T-cell (primary cell): Measurements from ENCODE around the gene SOD2. TPM values are rescaled to one million over a fixed set of nuclear protein-coding genes. Genes with fewer than 3 reads are reported as not detected.
A peak's percentile ranks its signal among the peaks of the same experiment; 100 is the strongest.
"Not testable (repeated sequence)": the region's sequence is repeated elsewhere in the genome, so short reads cannot be mapped to it uniquely, and the experiment has no call there.

Source experiments
- ATAC-seq, 4 experiments: fragments of 200-7000 bp in 3 of 4; fragments of 150-1000 bp in 1 of 4; cut with Tn5 transposase; replicated peaks in 1 of 4; 1 replicate in 3 of 4; 2 replicates in 1 of 4; pipeline ENCODE4 v1.10.0; 2021; ENCODE audit warnings: moderate library complexity in 3 of 4, mild to moderate bottlenecking in 2 of 4, moderate number of reproducible peaks in 1 of 4
- CTCF ChIA-PET, 2 donors: fragments of 300-600 bp; sonication (Branson Sonifier 250); formaldehyde crosslinking; loops; one replicate each; lab custom pipeline; 2022; ENCODE audit warnings: antibody characterized with exemption in 2 of 2; lab: Charles Lee
- POLR2A ChIA-PET, 2 donors: fragments of 300-600 bp; sonication (Branson Sonifier 250); formaldehyde crosslinking; loops; one replicate each; lab custom pipeline; 2022; ENCODE audit warnings: antibody characterized with exemption in 2 of 2; lab: Charles Lee
- DNase-seq, 35 experiments: peaks; one replicate each; pipeline versions ENCODE4 v3.0.0 to v3.0.0-alpha.2; 2013 to 2023
- H3K27ac ChIP-seq: one replicate; pipeline ENCODE4 v1.5.1; 2013; ENCODE audit warnings: low read length
- H3K27me3 ChIP-seq, 2 experiments: replicated peaks in 1 of 2; 1 replicate in 1 of 2; 2 replicates in 1 of 2; pipeline versions ENCODE4 v1.6.1 to v1.7.0; 2013; ENCODE audit warnings: low read length in 1 of 2, mixed read lengths in 1 of 2; ENCODE audit not compliant: control insufficient read depth in 2 of 2, insufficient read depth in 2 of 2; ENCODE audit errors: extremely low read depth in 1 of 2
- H3K36me3 ChIP-seq, 2 donors: 1 replicate in 1 of 2; 2 replicates in 1 of 2; pipeline versions ENCODE4 v1.6.1 to v1.7.0; 2013; ENCODE audit warnings: low read length in 1 of 2; ENCODE audit not compliant: control insufficient read depth in 2 of 2, insufficient read depth in 1 of 2; ENCODE audit errors: extremely low read depth in 1 of 2
- H3K4me1 ChIP-seq, 2 experiments: 1 replicate in 1 of 2; 2 replicates in 1 of 2; pipeline versions ENCODE4 v1.6.1 to v1.7.0; 2013; ENCODE audit warnings: low read length in 2 of 2, mixed read lengths in 1 of 2; ENCODE audit not compliant: insufficient read depth in 2 of 2, control insufficient read depth in 1 of 2; ENCODE audit errors: extremely low read depth in 1 of 2
- H3K4me3 ChIP-seq, 2 donors: 1 replicate in 1 of 2; 2 replicates in 1 of 2; pipeline versions ENCODE4 v1.5.1 to v1.7.0; 2013; ENCODE audit warnings: mild to moderate bottlenecking in 2 of 2, low read length in 1 of 2, moderate library complexity in 1 of 2; ENCODE audit not compliant: control insufficient read depth in 1 of 2; ENCODE audit errors: extremely low read depth in 1 of 2
- H3K9me3 ChIP-seq: 2 replicates; pipeline ENCODE4 v1.7.0; 2013
- H3K27ac Mint-ChIP-seq, 2 donors: one replicate each; pipeline ENCODE4 v1.8.0; 2020 to 2021; ENCODE audit warnings: mild to moderate bottlenecking in 2 of 2, mixed read lengths in 2 of 2
- H3K27me3 Mint-ChIP-seq, 2 donors: one replicate each; pipeline ENCODE4 v1.8.0; 2021 to 2022; ENCODE audit warnings: mixed read lengths in 2 of 2
- H3K36me3 Mint-ChIP-seq: one replicate; pipeline ENCODE4 v1.8.0; 2021; ENCODE audit warnings: mixed read lengths
- H3K4me1 Mint-ChIP-seq, 3 donors: one replicate each; pipeline ENCODE4 v1.8.0; 2020 to 2022; ENCODE audit warnings: mixed read lengths in 3 of 3, mild to moderate bottlenecking in 1 of 3
- H3K4me3 Mint-ChIP-seq, 3 donors: one replicate each; pipeline ENCODE4 v1.8.0; 2020 to 2022; ENCODE audit warnings: mild to moderate bottlenecking in 3 of 3, mixed read lengths in 3 of 3, moderate library complexity in 3 of 3
- H3K9me3 Mint-ChIP-seq, 3 donors: one replicate each; pipeline ENCODE4 v1.8.0; 2020 to 2022; ENCODE audit warnings: mixed read lengths in 3 of 3
- WGBS: methylation state at CpG from one replicate; pipeline ENCODE4 v1.1.5; 2013; ENCODE audit warnings: missing lambda C conversion rate; ENCODE audit not compliant: insufficient coverage; 5-methylcytosine and 5-hydroxymethylcytosine counted together
- total RNA-seq, 35 experiments: library from RNA in 6 of 35; stranded (reverse) in 6 of 35; fragments of 120-200 nt in 1 of 35; gene quantifications; one replicate each; pipeline versions ENCODE4 v1.2.1 to v1.2.4 and lab custom pipeline; 2013 to 2026

The SOD2 gene
- total RNA-seq, 5 donors from 2014 or later (not counting 1 experiment from before 2014, with no cell fraction given): 81.2 to 143 (median 112) TPM

GRCh38 chr6:159665868-159666635 lies 27.0 kb downstream of the SOD2 start:
- Mint-ChIP-seq H3K4me1 (no peaks in the 10 kb centered on the region), H3K27me3 (no peaks in the 10 kb centered on the region), H3K27ac (no peak overlapping the region), H3K36me3 (peaks cover 45% of the 10 kb centered on the region), H3K9me3 (peaks cover 0 to 11% (median 2%) of the 10 kb centered on the region in 3 donors), H3K4me3 (no peak overlapping the region)
- H3K27me3 ChIP-seq: no peaks in the 10 kb centered on the region
- no peak for ATAC-seq
- ChIA-PET POLR2A (no interaction called here), CTCF (interaction anchor here in 1 of 2 donors (0.6 kb wide), 1 partner anchor 16 kb away, joined by 5 read pairs; no protein-coding TSS in a partner anchor)
- peaks cover 3 to 5% of the 10 kb centered on the region in 2 donors for H3K36me3 ChIP-seq
- no peak overlapping the region for H3K27ac ChIP-seq
- no peaks in the 10 kb centered on the region for H3K4me1 ChIP-seq
- no peak overlapping the region for H3K4me3 ChIP-seq
- WGBS: no CpG with 5 or more reads among the region's 7 CpGs
- H3K9me3 ChIP-seq: no peaks in the 10 kb centered on the region
- DNase-seq: no peak

- H3K9me3 Mint-ChIP-seq, H3K4me3 Mint-ChIP-seq, H3K27ac ChIP-seq, H3K27me3 Mint-ChIP-seq, H3K36me3 ChIP-seq, ATAC-seq, H3K27ac Mint-ChIP-seq, H3K9me3 ChIP-seq, H3K4me1 ChIP-seq, H3K4me1 Mint-ChIP-seq, H3K4me3 ChIP-seq, POLR2A ChIA-PET, H3K27me3 ChIP-seq, DNase-seq: not testable (repeated sequence)
- WGBS: no CpG with 5 or more reads among the region's 1 CpG
- CTCF ChIA-PET: interaction anchor here in 1 of 2 donors (0.5 kb wide), 1 partner anchor 318 kb away, joined by 3 read pairs; no protein-coding TSS in a partner anchor
- peaks cover 38% of the 10 kb centered on the region for H3K36me3 Mint-ChIP-seq
Observed at GRCh38 chr6:159663368-159663889, 29.6 kb downstream of the SOD2 start.

DNA sequence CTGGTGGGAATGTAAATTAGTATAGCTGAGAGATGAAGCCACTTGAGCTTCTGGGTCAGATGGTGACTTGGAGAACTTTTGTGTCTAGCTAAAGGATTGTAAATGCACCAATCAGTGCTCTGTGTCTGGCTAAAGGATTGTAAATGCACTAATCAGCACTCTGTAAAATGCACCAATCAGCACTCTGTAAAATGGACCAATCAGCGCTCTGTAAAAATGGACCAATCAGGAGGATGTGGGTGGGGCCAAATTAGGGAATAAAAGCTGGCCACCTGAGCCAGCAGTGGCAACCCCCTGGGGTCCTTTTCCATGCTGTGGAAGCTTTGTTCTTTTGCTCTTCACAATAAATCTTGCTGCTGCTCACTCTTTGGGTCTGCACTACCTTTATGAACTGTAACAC lies 31.1 kb downstream of the SOD2 start:
- H3K9me3 Mint-ChIP-seq, H3K4me1 ChIP-seq, H3K9me3 ChIP-seq, H3K4me3 Mint-ChIP-seq, POLR2A ChIA-PET, H3K27me3 Mint-ChIP-seq, H3K4me1 Mint-ChIP-seq, DNase-seq, CTCF ChIA-PET, H3K27ac Mint-ChIP-seq, H3K27ac ChIP-seq, H3K36me3 ChIP-seq, H3K4me3 ChIP-seq, ATAC-seq, H3K27me3 ChIP-seq: not testable (repeated sequence)
- peaks cover 39% of the 10 kb centered on the region for H3K36me3 Mint-ChIP-seq
- 100% methylated on average over 1 of the region's 1 CpG for WGBS

DNA sequence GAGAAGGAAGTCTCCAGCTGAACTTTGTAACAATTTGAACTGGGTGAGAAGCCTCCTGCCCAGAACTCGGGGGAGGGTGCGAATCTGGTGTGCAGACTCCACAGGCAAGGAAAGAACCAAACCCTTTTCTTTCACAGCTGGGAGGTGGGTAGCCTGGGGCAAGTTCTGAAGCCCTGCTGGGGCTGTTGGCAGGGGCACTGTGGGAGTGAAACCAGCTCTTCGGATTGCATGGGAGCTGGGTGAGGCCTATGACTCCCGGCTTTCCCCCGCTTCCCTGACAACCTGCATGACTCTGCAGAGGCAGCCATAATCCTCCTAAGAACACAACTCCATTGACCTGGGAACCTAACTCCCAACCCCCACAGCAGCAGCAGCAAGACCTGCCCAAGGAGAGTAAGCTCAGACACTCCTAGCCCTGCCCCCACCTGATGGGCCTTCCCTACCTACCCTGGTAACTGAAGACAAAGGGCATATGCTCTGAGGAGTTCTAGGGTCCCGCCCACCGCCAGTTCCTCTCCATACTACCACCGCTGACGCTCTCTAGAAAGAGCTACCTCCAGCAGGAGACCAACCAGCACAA lies 37.5 kb downstream of the SOD2 start:
- Mint-ChIP-seq H3K9me3 (no peaks in the 10 kb centered on the region), H3K4me1 (no peaks in the 10 kb centered on the region), H3K4me3 (no peak overlapping the region), H3K27ac (no peak overlapping the region), H3K36me3 (peaks cover 19% of the 10 kb centered on the region), H3K27me3 (no peaks in the 10 kb centered on the region)
- H3K27ac ChIP-seq: no peak overlapping the region
- ATAC-seq: no peak
- POLR2A ChIA-PET: interaction anchor here in 1 of 2 donors (0.6 kb wide), 1 partner anchor 25 kb away, joined by 10 read pairs; no protein-coding TSS in a partner anchor
- no peak overlapping the region for H3K4me3 ChIP-seq
- H3K27me3 ChIP-seq: no peaks in the 10 kb centered on the region
- no peak for DNase-seq
- no peaks in the 10 kb centered on the region for H3K4me1 ChIP-seq
- H3K36me3 ChIP-seq: no peaks in the 10 kb centered on the region
- H3K9me3 ChIP-seq: no peaks in the 10 kb centered on the region
- WGBS: 79% methylated on average over 5 of the region's 9 CpGs
- CTCF ChIA-PET: interaction anchor here (1.0 to 2.3 kb wide), 9 partner anchors 9 to 647 kb away, joined by 3 to 10 read pairs (median 4); no protein-coding TSS in a partner anchor

DNA sequence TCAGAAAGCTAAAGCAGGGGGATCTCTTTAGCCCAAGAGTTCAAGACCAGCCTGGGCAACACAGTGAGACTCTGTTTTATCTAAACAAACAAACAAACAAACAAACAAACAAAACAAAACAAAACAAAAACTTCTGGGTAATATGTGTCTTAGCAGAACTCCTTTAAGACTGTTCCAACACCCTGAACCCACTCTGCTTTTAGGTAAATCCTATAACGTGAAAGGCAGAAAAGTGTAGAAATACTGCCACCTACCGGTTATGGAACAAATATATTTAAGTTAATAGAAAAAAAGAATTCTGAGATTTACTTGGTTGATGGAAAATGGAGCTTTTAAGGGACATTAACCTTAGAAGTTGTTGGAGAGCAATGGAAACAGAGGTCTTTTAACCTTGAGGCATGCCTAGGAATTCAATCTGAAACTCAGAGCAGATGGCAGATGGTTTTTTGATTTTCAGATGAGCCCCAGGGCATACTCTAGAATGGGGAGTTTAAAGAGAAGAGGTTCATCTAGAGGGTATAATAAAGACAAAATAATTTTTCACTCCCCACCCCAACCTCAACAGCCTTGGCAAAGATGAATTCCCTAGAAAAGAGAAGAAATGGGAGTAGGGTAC lies 38.5 kb downstream of the SOD2 start:
- Histone ChIP-seq H3K9me3 (no peaks in the 10 kb centered on the region), H3K36me3 (no peaks in the 10 kb centered on the region), H3K27ac (no peak overlapping the region), H3K4me1 (no peaks in the 10 kb centered on the region), H3K4me3 (no peak overlapping the region), H3K27me3 (no peaks in the 10 kb centered on the region)
- ChIA-PET POLR2A (interaction anchor here in 1 of 2 donors (0.7 kb wide), 1 partner anchor 68 kb away, joined by 3 read pairs; no protein-coding TSS in a partner anchor), CTCF (interaction anchor here (0.6 to 2.3 kb wide), 16 partner anchors 23 to 776 kb away, joined by 3 to 10 read pairs (median 4); no protein-coding TSS in a partner anchor)
- Mint-ChIP-seq H3K36me3 (peaks cover 14% of the 10 kb centered on the region), H3K9me3 (no peaks in the 10 kb centered on the region), H3K27ac (no peak overlapping the region), H3K4me3 (no peak overlapping the region), H3K27me3 (no peaks in the 10 kb centered on the region), H3K4me1 (no peaks in the 10 kb centered on the region)
- WGBS: no CpG with 5 or more reads among the region's 2 CpGs
- DNase-seq (peak in 2 of 35 experiments; percentile 5 to 67), ATAC-seq (no peak)

GRCh38 chr6:159650314-159650713 lies 42.7 kb downstream of the SOD2 start:
- Mint-ChIP-seq H3K4me3 (no peak overlapping the region), H3K4me1 (peaks cover 0 to 9% (median 0%) of the 10 kb centered on the region in 3 donors), H3K9me3 (no peaks in the 10 kb centered on the region), H3K36me3 (peaks cover 8% of the 10 kb centered on the region), H3K27ac (no peak overlapping the region), H3K27me3 (no peaks in the 10 kb centered on the region)
- H3K36me3 ChIP-seq: no peaks in the 10 kb centered on the region
- 96% methylated on average over 8 of the region's 8 CpGs for whole genome bisulfite sequencing
- no peaks in the 10 kb centered on the region for H3K27me3 ChIP-seq
- CTCF ChIA-PET: interaction anchor here in 1 of 2 donors (0.5 kb wide), 1 partner anchor 14 kb away, joined by 9 read pairs; no protein-coding TSS in a partner anchor
- no peak overlapping the region for H3K27ac ChIP-seq
- H3K9me3 ChIP-seq: no peaks in the 10 kb centered on the region
- POLR2A ChIA-PET: no interaction called here
- ATAC-seq (no peak), DNase-seq (no peak)
- no peak overlapping the region for H3K4me3 ChIP-seq
- H3K4me1 ChIP-seq: no peaks in the 10 kb centered on the region
